GM12878 (cell line): ENCODE data around the gene RARG. TPM values are rescaled to one million over a fixed set of nuclear protein-coding genes. Genes with fewer than 3 reads are reported as not detected.

ENCODE experiments used
- BMI1 ChIP-seq: fragments of 450-650 bp; IDR thresholded peaks from 2 replicates; pipeline ENCODE4 v1.6.1; 2016; ENCODE audit warnings: mild to moderate bottlenecking, moderate library complexity, borderline replicate concordance
- CBX3 ChIP-seq: fragments of 200-600 bp; sonication (generic); IDR thresholded peaks from 2 replicates; pipeline ENCODE4 v1.6.1; 2016; ENCODE audit warnings: low read depth, borderline replicate concordance
- CHD4 ChIP-seq: fragments of 200-600 bp; sonication (generic); IDR thresholded peaks from 2 replicates; pipeline ENCODE4 v1.6.1; 2016; ENCODE audit warnings: mild to moderate bottlenecking
- ETV6 ChIP-seq, 2 experiments: fragments of 450-650 bp in 1 of 2; IDR thresholded peaks in 1 of 2; conservative IDR thresholded peaks in 1 of 2; 2 replicates each; pipeline ENCODE4 v1.6.1; 2014; ENCODE audit warnings: antibody characterized with exemption in 1 of 2, borderline replicate concordance in 1 of 2, low read depth in 1 of 2, mild to moderate bottlenecking in 1 of 2, moderate library complexity in 1 of 2
- FOXK2 ChIP-seq: fragments of 450-650 bp; IDR thresholded peaks from 2 replicates; pipeline ENCODE4 v1.6.1; 2017; ENCODE audit warnings: mild to moderate bottlenecking, moderate library complexity
- GABPA ChIP-seq: IDR thresholded peaks from 2 replicates; pipeline ENCODE4 v1.6.1; 2014; ENCODE audit warnings: antibody characterized with exemption, low read depth, mild to moderate bottlenecking, inconsistent platforms
- KAT2A ChIP-seq: conservative IDR thresholded peaks from 2 replicates; pipeline ENCODE4 v1.6.1; 2011; ENCODE audit warnings: low read depth, low read length; ENCODE audit not compliant: control insufficient read depth
- MYC ChIP-seq: IDR thresholded peaks from 2 replicates; pipeline ENCODE4 v1.6.1; 2011; ENCODE audit warnings: mild to moderate bottlenecking, low read length, moderate library complexity, inconsistent platforms; ENCODE audit not compliant: insufficient read depth, insufficient replicate concordance, insufficient read length, severe bottlenecking
- RUNX3 ChIP-seq: IDR thresholded peaks from 2 replicates; pipeline ENCODE4 v1.6.1; 2012; ENCODE audit warnings: low read length, inconsistent platforms
- TARDBP ChIP-seq: IDR thresholded peaks from 2 replicates; pipeline ENCODE4 v1.6.1; 2016; ENCODE audit warnings: borderline replicate concordance
- TBL1XR1 ChIP-seq: IDR thresholded peaks from 2 replicates; pipeline ENCODE4 v1.6.1; 2012; ENCODE audit warnings: low read depth, low read length, improper control_type of control experiment
- ZBED1 ChIP-seq: IDR thresholded peaks from 2 replicates; pipeline ENCODE4 v1.6.1; 2016; ENCODE audit warnings: borderline replicate concordance
- polyA plus RNA-seq, 11 experiments: library from polyadenylated mRNA; depleted of rRNA in 4 of 11; unstranded in 6 of 11; stranded (reverse) in 5 of 11; fragments of >200 nt; fragmentation: Nextera tagmentation in 4 of 11; fragmentation: Illumina TruSeq in 1 of 11; extraction: Ambion mirVana in 4 of 11; extraction: Trizol in 1 of 11; gene quantifications; 1 replicate in 1 of 11; 2 replicates in 10 of 11; pipeline versions ENCODE4 v1.2.1 to v1.2.3, GENCODE V29; 2011 to 2016; ENCODE audit warnings: inconsistent platforms in 2 of 11, missing spikeins in 2 of 11, low read depth in 1 of 11
- total RNA-seq, 4 experiments: library from RNA; depleted of rRNA in 3 of 4; stranded (reverse); fragments of >200 nt in 3 of 4; fragmentation: Illumina TruSeq in 1 of 4; extraction: Trizol in 1 of 4; gene quantifications; 2 replicates each; pipeline versions ENCODE4 v1.2.1 to v1.2.3, GENCODE V29; 2013 to 2021
- TF ChIP-seq, protein P1 (sequence below): fragments of 450-650 bp; IDR thresholded peaks from 2 replicates; pipeline ENCODE4 v1.6.1; 2016; ENCODE audit warnings: mild to moderate bottlenecking
- TF ChIP-seq, protein P2 (sequence below): fragments of 450-650 bp; IDR thresholded peaks from 2 replicates; pipeline ENCODE4 v1.6.1; 2017; ENCODE audit warnings: low read depth, mild to moderate bottlenecking, moderate library complexity
- TF ChIP-seq, protein P3 (sequence below): fragments of 450-650 bp; IDR thresholded peaks from 2 replicates; pipeline ENCODE4 v1.6.1; 2017; ENCODE audit warnings: antibody characterized with exemption, mild to moderate bottlenecking, moderate library complexity
- TF ChIP-seq, protein P4 (sequence below): IDR thresholded peaks from 2 replicates; pipeline ENCODE4 v1.6.1; 2012; ENCODE audit warnings: low read depth, low read length, improper control_type of control experiment
- TF ChIP-seq, protein P5 (sequence below): fragments of 450-650 bp; IDR thresholded peaks from 2 replicates; pipeline ENCODE4 v1.6.1; 2017; ENCODE audit warnings: borderline replicate concordance

The RARG gene
- total and polyA plus RNA-seq, 10 of the 15 experiments (the other 5 are each of a cell fraction or from before 2014, with no cell fraction given) = 0.27 to 8.1 (median 4.1) TPM

DNA sequence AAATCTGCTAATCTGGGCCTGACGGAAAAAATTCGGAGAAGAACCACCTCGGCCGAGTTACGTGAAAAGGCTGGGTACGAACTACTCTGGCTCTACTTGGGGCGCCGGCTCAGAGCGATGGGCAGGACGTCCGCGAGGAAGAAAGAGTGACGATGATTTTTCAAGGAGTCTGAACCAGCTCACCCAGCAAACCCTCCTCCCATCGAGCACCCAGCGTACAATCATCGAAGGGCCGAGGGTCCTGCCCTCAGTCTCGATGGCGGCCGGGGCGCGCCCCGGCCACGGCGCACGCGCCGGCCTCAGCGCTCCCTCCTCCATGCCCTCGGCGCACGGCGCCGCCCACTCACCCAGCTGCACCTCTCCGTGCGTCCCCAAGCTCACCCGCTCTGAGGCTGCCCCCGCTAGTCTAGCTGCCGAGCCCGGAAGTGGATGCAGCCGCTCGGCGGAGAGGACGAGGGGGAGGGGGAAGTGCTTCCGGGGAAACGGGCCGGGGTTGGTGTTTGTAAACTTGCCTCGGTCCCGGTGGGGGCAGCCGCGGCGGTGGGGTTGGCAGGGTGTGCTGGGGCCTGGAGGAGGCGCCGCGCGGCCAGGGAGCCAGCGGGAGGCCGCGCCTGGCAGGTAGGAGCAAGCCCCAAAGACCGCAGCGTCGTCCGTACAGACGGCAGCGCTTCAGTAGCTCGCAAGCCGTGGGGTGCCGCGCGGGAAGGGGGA is 51.6 kb downstream of the RARG start, which contains the start of the genes CSAD and ZNF740 (continued):
- TF ChIP-seq, protein P1, sequence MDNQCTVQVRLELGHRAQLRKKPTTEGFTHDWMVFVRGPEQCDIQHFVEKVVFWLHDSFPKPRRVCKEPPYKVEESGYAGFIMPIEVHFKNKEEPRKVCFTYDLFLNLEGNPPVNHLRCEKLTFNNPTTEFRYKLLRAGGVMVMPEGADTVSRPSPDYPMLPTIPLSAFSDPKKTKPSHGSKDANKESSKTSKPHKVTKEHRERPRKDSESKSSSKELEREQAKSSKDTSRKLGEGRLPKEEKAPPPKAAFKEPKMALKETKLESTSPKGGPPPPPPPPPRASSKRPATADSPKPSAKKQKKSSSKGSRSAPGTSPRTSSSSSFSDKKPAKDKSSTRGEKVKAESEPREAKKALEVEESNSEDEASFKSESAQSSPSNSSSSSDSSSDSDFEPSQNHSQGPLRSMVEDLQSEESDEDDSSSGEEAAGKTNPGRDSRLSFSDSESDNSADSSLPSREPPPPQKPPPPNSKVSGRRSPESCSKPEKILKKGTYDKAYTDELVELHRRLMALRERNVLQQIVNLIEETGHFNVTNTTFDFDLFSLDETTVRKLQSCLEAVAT = no peak; the same call in 1 of the 2 replicates
- TF ChIP-seq BMI1 (no peak), TARDBP (peak; percentile 88; the same call in 1 of the 2 replicates), CBX3 (no peak), RUNX3 (no peak; the same call in 1 of the 2 replicates), ZBED1 (no peak), MYC (no peak), FOXK2 (peak; percentile 84), GABPA (peak; percentile 97), ETV6 (conservative IDR thresholded peaks at IDR 0.05 in 1 of 2, IDR thresholded peaks at IDR 0.05 in 1 of 2; ENCODE audit: borderline replicate concordance in 1 of 2, low read depth in 1 of 2) (peak in 1 of 2 experiments; percentile 62; a peak in 2 of 4 replicates), TBL1XR1 (peak; percentile 79), CHD4 (no peak), KAT2A (no peak)
- TF ChIP-seq, protein P2, sequence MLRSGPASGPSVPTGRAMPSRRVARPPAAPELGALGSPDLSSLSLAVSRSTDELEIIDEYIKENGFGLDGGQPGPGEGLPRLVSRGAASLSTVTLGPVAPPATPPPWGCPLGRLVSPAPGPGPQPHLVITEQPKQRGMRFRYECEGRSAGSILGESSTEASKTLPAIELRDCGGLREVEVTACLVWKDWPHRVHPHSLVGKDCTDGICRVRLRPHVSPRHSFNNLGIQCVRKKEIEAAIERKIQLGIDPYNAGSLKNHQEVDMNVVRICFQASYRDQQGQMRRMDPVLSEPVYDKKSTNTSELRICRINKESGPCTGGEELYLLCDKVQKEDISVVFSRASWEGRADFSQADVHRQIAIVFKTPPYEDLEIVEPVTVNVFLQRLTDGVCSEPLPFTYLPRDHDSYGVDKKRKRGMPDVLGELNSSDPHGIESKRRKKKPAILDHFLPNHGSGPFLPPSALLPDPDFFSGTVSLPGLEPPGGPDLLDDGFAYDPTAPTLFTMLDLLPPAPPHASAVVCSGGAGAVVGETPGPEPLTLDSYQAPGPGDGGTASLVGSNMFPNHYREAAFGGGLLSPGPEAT = peak; percentile 30; the same call in 1 of the 2 replicates
- TF ChIP-seq, protein P3, sequence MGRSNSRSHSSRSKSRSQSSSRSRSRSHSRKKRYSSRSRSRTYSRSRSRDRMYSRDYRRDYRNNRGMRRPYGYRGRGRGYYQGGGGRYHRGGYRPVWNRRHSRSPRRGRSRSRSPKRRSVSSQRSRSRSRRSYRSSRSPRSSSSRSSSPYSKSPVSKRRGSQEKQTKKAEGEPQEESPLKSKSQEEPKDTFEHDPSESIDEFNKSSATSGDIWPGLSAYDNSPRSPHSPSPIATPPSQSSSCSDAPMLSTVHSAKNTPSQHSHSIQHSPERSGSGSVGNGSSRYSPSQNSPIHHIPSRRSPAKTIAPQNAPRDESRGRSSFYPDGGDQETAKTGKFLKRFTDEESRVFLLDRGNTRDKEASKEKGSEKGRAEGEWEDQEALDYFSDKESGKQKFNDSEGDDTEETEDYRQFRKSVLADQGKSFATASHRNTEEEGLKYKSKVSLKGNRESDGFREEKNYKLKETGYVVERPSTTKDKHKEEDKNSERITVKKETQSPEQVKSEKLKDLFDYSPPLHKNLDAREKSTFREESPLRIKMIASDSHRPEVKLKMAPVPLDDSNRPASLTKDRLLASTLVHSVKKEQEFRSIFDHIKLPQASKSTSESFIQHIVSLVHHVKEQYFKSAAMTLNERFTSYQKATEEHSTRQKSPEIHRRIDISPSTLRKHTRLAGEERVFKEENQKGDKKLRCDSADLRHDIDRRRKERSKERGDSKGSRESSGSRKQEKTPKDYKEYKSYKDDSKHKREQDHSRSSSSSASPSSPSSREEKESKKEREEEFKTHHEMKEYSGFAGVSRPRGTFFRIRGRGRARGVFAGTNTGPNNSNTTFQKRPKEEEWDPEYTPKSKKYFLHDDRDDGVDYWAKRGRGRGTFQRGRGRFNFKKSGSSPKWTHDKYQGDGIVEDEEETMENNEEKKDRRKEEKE = no peak
- TF ChIP-seq, protein P4, sequence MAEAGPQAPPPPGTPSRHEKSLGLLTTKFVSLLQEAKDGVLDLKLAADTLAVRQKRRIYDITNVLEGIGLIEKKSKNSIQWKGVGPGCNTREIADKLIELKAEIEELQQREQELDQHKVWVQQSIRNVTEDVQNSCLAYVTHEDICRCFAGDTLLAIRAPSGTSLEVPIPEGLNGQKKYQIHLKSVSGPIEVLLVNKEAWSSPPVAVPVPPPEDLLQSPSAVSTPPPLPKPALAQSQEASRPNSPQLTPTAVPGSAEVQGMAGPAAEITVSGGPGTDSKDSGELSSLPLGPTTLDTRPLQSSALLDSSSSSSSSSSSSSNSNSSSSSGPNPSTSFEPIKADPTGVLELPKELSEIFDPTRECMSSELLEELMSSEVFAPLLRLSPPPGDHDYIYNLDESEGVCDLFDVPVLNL = no peak
- TF ChIP-seq, protein P5, sequence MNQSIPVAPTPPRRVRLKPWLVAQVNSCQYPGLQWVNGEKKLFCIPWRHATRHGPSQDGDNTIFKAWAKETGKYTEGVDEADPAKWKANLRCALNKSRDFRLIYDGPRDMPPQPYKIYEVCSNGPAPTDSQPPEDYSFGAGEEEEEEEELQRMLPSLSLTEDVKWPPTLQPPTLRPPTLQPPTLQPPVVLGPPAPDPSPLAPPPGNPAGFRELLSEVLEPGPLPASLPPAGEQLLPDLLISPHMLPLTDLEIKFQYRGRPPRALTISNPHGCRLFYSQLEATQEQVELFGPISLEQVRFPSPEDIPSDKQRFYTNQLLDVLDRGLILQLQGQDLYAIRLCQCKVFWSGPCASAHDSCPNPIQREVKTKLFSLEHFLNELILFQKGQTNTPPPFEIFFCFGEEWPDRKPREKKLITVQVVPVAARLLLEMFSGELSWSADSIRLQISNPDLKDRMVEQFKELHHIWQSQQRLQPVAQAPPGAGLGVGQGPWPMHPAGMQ = no peak
